KG1 (cell line): Measurements from ENCODE around the gene NADK2.
A peak's percentile ranks its signal among the peaks of the same experiment; 100 is the strongest.

Experiments used
- DNase-seq: peaks from one replicate; lab custom pipeline; 2025; lab: John Stamatoyannopoulos, UW

The NADK2 gene

DNA sequence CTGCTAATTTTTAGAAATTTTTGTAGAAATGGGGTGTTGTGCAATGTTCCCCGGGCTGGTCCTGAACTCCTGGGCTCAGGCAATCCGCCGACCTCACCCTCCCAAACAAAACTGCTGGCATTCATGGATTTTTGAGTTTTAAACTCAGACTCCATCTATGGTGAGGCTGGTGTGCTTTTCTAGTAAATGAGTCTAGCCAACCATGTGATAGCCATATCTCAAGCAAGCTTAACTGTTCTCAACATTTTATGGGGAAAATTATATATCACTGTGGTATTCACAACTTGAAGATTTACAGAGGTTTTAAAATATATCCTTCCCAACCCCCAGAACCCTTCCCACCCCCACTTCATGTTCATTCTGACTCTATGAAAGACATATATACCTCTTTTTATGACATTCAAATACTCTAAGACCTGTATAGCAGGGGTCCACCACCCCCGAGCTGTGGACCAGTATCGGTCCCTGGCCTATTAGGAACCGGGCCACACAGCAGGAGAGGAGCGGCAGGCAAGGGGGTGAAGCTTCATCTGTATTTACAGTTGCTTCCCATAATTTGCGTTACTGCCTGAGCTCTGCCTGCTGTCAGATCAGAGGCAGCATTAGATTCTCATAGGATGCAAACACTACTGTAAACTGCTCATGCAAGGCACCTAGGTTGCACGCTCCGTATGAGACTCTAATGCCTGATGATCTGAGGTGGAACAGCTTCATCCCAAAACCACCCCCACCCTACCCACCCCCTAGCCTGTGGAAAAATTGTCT lies 4.5 kb upstream of the NADK2 start:
- no peak for DNase-seq

DNA sequence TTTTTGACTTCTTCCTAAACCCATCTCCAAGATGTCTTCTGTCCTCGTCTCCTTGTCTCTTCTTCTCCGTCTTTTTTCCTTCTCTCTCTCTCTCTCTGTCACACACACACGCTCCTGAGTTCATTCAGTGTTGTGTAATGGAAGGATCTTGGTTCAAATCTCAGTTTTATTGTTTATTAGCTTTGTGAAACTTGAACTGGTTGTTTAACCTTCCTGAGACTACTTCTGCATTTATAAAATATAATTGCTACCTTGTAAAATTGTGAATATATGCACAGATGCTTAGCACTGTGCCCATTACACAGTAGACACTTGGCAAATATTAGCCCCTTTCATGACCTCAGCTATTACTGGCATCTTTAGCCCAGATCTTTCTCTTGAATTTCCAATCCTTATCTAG lies 2.4 kb upstream of the NADK2 start:
- no peak for DNase-seq

DNA sequence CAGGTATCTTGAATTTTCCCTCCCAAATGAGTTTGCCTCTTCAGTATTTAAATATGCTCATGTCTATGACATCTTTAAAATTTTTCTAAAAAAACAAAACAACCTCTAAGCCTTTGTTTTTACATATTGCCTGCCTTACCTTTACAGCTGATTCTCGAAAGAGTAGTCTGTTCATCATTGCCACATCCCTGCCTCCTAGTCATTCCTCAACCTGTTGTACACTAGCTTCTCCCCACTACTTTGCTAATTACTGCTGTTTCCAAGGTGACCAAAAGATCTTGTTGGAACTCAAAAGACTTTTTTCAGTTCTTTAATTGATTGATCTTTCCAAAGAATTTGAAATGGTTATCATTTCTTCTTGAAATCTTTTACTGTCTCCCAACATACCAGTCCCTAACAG lies 1.9 kb upstream of the NADK2 start:
- DNase-seq = no peak

DNA sequence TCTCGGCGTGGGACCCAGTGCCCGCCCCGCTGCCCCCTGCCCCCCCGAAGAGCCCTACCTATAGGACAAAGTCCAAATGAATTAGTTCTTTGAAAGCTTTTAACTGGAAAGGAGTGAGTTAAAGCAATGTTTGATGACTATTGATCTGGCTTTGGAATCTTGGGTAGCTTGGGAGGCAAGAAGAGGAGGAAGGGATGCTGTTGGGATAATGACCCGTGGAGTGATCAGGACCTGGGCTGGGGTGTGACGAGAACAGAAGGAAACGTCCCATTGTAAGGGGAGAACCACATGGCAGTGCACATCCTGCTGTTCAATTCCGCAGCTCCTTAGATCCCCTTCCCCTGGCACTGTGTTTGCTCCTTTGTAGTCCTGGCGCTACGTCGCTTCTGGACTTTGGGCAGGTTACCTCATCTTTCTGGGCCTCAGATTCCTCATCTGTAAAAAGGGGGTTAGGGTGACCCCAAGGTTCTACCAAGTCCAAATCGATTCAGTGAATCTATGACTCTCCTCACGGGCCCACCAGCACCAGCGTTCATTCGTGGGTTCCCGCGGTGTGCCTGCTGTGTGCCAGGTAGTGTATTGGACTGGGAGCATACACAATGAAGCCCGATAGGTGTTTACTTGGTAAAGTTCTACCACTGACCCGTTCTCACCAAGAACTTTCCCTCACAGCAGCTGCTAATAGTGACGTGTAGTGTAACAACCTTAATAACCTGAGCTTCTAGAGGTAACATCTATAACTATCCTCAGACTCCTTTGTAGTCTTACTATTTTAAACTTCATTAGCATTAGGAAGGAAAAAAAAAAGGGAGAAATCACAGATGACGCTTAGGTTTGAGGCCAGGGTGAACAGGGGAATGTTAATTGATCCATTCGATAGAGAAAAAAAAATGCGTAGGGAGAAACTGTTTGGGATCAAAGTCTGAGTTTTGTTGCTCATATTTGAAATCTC lies 1.1 kb upstream of the NADK2 start:
- DNase-seq = no peak

DNA sequence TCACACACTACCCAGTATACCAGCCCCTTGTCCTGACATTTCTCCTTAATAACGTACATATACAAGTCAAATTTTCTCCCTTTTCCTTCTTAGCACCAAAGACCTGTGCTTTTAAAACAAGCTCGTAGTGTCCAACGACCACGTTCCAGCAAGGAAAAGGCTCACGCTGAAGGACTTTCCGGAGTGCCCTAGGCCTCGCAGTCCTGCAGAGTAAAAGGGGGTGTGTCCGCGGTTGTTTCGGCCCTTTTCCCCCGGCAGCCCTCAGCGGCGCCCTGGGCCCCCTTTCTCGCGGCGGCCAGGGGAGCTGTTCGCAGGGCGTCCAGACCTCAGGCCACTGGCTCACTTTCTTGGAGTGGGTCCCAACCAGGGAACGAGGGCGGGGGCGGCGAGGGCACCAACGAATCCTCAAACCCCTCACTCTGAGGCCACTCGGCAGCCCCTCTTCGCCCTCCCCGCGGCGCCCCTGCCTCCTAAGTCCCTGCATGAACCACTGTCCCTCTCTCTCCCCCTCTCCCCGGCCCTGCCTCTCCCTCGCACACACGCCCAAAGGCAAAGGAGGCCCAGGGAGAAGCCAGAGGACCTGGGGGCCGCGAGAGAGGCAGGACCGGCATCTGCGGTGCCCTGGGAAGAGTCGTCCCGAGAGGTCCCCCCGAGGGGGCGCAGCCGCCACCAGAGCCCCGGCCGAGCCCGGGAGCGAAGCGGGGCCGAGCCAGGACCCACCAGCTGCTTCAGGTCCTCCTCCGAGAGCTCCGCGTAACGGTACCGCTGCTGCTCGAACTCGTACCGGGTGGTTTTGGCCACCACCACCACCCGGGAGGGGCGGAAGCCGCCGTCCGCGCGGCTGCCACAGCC lies 720 bp downstream of the NADK2 start:
- DNase-seq = peak; percentile 48

DNA sequence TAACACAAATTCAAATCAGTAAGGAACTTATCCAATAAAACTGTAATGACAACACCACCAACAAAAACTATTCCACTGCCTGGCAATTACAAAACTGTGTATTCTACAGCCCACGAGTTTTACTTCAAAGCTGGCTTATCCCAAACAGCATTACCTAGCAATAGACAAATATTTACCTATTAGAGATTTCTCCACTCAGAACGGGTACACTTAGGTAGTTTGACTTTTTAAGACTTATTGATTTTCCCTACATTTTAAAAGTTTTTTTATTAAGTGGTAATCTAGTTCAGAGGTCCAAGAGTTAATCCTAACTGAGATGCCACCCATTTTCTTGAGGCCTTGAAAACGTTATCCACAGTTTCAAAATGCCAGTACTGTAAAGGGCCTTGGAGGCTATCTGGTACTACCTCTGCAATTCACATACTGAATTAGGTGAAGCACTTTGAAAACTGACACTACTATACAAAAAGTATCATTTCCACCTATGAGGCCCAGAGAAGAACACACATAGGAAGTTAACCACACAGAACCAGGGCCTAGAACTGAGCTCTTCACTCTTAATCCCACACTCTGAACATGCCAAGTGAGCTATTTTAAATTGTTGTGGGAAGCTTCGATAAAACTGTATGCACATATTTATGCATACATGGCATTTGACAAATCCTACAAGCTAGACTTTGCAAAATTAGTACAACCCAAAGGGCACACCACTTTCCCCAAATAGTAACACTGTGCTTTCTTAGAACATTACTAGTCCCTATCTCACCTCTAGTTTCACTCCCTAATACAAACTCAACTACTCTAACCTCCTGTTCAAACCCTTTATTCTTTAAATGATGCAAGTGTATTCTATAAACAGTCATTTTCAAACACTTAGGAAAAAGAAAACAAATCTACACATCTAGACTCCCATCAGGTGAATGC lies 2.1 kb downstream of the NADK2 start:
- no peak for DNase-seq

DNA sequence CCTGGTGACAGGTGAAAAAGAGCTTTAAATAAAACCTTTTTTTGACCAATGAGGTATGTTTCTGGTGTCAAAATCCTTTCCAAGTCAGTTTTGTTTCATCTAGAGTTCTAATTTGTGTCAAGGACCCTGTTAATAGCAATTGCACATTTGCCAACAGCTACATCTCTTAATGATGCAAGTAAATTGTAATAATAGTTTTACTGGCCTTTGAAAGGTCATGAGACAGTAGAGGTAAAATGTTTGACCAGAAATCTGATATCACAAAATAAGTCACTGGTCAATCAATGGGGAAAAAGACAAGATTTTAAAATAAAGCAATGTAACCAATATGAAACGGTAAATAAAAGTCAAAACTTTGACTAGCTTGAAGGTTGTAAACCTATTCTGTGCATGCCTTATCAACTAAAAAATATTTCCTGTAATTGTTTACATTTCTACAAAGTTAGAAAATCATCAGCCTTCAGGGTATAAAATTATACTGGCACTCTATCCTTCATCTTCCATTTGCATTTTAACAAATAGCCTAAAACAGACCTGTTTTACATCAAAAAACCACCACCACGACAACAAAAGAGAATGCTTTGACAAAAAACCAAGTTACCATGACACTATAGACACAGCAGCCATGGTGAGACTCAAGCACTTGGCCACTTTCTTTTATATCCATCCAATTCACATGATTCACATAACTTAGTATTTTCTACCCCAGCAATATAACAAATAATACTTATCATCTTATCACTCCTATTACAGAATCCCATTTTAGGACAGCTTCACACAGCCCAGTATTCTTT lies 3.0 kb downstream of the NADK2 start:
- DNase-seq = no peak

DNA sequence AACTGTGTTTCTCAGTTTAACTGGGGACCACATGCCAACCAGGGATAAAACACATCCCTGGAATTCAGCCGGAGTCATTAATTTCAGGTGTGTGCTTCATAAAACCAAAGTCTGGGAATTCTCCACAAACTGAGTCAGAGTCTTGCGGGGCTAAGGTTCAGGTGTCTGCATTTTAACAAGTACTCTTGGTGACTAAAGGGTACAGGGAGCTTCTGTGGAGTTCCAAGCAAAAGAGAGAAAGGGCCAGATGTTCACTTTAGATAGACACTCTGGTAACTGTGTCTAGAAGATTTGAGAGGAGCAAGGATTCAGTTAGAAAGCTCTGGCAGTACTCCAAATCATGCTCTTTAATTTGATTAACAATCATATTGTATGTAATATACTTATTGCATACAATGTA lies 4.0 kb downstream of the NADK2 start:
- no peak for DNase-seq

DNA sequence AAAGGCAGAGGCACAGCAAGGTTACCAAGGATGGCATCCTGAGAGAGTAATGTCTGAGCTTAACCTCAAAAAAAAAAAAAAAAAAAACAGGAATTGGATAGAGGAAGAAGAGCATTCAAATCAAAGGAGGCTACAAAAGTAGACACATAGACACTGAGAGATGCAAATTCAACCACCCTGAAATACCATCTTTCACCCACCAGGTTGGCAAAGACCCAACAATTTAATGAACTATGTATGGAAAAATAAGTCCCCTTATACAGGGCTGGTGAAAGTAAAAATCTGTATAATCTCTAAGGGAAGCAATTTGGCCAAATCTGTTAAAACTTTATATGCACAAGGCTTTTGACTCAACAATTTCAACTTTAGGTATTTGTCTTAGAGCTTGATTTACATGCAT lies 4.9 kb downstream of the NADK2 start:
- no peak for DNase-seq

DNA sequence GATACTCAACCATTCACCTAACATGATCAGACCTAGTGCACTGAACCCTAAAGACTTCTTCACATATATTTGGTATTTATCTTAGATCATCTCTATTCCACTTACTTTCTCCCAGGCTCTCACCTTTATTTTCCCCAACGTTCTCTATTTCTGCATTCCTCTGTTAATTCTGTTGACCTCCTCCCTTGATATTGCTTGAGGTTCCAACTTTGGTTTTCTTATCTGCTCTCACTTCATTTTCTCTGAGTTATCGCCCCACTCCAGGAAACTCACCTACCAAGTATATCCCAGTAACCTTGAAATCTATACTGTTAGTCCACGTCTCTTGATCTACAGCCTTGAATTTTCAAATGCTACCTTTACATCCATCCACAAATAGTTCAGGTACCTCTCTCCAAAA lies 9.2 kb downstream of the NADK2 start:
- no peak for DNase-seq

DNA sequence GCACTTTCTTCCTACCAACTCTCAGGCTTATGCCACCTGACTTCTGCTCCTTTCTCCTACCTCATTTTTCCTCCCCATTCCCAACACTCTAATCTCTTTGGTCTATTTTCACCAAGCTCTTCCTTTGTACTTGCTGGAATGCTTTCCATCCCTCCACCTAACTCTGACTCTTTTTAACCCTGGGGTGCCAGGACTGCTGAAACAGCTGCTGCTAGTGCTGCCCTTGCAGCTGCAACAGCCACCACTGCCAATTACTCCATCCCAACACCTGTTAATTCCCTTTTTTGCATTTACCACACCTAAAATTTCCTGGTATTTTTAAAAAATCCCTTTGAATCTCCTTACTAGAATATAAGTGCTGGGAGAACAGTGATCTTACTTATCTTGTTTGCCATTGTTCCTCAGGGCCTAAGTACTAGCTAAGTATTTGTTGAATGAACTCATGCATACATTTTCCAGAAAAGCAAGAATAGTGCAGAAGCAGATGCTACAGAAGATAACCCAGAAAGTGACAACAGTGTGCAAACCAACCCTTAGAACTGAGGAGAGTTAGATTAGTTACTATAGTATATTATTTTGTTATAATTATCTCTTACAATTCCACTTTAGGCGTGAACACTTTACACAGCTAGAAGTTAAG lies 11.5 kb downstream of the NADK2 start:
- no peak for DNase-seq

DNA sequence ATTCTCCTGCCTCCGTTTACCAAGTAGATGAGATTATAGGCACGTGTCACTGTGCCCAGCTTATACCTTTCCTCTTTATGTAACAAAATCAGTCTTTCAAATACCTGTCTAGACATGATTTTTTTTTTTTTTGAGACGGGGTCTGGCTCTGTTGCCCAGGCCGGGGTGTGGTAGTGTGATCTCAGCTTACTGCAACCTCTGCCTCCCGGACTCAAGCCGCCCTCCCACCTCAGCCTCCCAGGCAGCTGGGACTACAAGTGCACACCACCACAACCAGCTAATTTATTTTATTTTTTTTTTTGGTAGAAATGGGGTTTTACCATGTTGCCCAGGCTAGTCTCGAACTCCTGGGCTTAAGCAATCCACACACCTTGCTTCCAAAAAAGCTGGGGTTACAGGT lies 13.2 kb downstream of the NADK2 start:
- no peak for DNase-seq

DNA sequence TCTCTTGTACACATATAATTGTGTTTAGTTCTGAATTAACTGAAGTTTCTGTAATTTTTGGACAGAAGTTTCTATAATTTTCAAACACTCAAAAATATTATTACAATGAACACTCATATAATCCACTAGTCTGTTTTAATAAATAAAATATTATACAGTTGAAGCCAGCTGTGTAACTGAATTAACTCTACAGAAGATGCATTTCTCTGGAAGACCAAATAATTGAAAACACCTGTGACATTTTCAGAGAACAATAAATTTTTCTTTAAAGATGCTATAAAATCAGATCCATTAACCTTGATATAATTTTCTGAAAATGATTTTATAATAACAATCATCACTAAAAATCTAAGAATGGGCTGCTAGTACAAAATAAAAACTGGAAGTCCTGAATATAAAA lies 14.7 kb downstream of the NADK2 start:
- DNase-seq = no peak

DNA sequence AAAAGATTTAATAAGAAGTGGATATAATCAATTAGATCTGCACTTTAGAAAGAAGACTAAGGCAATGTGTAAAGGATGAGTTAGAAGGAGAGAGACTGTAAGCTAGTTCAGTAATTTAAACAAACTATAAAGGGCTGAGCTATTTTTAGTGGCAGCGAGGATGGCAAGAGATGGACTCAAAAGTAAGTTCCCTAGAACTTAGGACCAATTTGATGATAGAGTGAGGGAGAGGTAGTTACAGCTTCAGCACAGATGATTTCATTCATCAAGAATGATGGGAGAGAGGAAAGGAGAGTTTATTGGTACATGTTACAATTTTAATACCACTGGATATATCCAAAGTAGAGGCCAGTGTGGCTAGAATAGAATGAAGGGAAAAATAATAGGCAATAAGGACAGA lies 19.1 kb downstream of the NADK2 start:
- DNase-seq = no peak

DNA sequence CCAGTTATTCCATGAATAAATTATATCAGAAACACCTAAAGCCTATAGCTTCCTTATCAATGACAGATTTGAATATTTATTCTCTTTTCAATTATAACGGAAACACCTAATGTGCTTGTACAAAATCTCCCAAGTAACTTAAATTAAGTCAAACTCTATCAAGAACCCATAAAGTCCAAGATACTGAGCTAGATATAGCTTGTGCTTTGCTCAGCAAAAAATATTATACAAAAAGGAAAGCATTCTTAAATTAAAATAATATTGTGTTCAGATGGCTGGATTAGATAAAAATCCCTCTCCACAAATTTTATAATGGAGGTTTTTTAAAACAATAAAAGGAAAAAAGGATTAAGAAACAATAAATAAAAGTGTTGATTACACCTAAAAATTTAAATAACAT lies 23.7 kb downstream of the NADK2 start:
- no peak for DNase-seq

DNA sequence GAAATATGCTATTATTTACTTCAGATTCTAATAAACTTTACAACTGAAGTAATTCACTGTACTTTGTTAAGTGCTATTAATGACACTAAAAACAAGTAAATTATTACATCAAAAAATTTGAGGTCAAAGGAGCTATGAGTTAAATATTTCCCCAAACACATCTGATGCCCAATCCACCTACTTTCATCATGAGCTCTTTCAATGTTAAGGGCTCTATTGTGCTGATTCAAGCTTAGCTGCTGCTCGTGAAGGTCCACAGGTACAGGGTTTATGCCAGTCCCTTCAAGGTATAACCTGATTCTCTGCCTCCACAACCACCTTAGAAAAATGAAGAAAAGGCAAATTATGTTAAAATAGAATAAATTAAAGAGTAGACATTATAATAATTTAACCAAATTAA lies 24.2 kb downstream of the NADK2 start:
- DNase-seq = no peak

DNA sequence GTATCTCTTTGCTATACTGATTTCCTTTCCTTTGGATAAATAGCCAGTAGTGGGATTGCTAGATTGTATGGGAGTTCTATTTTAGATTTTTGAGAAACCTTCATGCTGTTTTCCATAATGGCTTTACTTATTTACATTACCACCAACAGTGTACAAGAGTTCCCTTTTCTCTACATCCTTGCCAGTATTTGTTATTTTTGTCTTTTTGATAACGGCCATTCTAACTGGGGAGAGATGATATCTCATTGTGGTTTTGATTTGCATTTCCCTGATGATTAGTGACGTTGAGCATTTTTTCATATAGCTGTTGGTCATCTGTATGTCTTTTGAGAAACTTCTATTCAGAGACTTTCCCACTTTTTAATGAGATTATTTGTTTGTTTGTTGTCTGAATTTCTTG lies 25.8 kb downstream of the NADK2 start:
- no peak for DNase-seq

DNA sequence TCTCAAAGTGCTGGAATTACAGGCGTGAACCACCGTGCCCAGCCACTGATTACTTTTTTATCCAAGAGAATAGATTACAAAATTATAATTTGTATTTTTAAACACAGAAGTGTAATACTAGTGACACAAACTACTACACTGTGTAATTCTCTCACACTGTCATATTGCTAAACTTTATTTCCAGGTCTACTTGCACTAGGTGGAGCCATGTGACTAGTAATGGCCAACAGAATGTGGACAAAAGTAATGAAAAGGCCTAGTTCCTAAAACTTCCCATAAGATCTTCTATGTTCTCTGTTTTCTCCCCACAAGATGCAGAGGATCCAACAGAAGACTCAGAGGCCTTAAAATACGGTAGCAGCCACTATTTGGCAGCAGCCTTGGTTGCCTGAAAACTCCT lies 27.3 kb downstream of the NADK2 start:
- DNase-seq = no peak

DNA sequence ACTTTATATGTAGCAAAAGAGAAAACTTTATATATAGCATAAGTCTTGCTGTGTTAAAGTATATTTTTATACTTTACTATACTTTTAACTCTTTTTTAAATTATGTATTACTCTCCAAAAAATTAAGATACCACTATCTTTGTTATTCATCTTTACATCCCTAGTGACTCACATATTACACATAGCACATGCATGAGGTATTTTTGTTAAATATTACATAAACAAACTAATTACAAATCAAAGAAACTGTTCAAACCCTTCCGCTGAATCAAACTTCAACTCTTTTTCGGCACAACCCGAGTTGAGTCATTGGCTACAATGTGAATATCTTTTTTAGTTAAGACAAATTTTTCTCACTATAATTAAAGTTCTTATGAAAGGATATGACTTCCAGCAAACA lies 32.1 kb downstream of the NADK2 start:
- no peak for DNase-seq

DNA sequence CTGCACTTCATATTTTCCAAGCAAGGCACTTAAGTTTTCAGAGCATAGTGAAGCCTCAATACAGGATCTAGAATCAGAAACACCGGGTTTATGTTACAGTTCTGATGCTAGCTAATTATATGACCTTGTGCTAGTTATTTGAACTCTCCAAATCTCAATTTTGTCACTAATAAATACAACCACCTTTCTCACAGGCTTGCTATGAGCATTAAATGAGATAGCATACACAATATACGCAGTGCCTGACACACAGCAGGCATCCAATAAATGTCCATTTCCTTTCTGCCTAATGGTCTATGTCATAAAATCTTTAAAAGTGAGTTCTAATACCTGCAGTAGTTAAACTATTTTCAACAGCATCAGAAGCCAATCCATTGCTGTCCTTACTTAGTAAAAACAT lies 32.9 kb downstream of the NADK2 start:
- no peak for DNase-seq
